GM15510 (cell line): ENCODE results near the gene SFTPB.

Source experiments
- POLR2A ChIP-seq: IDR thresholded peaks from 3 replicates; pipeline ENCODE4 v1.6.1; 2011; ENCODE audit warnings: borderline replicate concordance; ENCODE audit not compliant: insufficient read length; ENCODE audit errors: extremely low read depth

Gene SFTPB

DNA sequence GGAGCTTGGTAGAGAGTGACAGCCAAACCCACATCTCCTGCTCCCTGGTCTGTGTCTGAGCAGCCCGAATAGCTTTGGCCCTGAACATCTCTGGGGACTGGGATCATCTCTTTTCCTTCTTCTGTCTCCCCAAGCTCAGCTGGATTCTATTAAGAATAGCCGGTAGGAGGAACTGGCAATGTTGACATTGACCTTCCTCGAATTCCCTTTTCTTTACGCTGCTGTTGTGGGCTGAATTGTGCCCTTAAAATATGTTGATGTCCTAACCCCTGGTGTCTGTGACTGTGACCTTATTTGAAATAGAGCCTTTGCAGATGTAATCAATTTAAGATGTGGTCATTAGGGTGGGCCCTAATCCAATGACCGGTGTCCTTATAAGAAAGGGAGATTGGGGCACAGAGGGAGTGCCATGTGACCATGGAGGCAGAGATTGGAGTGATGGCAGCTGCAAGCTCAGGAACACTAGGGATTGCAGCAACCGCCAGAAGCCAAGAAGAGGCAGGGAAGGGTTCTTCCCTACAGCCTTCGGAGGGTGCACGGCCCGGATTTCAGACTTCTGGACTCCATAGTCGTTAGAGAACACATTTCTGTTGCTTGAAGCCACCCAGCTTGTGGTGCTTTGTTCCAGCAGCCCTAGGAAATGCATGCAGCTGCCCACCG is 5.8 kb upstream of the SFTPB start:
- TF ChIP-seq POLR2A, result no peak

DNA sequence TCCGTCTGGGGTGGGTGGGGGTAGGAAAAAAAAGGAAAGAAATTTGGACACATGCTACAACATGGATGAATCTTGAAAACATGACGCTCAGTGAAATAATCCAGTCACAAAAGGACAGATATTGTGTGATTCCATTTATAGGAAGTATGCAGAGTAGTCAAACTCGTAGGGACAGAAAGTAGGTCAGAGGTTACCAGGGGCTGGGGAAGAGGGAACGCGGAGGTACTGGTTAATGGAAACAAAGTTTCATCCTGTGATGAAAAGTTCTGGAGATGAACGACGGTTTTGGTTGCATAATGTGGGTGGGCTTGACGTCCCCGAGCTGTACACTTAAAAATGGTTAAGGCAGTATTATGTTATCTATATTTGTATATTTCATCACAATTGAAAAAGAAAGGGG is 4.5 kb upstream of the SFTPB start:
- TF ChIP-seq POLR2A, result no peak

DNA sequence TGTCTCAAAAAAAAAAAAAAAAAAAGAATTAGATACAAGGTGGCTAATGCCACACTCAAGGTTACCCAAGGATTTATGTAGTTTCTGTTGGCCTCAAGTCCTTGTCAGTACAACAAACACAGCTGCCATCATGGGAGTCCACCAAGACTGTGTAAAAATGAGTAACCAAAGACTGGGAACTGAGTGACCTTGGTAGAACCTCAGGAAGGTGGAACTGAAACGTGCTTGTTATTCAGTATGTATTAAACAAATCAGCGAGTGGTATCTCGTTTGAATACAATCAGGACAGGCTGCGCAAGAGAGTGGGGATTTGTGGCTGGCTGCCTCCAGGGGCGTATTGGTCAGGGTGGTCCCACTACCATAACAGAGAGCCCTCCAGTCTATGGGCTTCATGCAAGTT is 1.6 kb upstream of the SFTPB start:
- TF ChIP-seq POLR2A, result no peak

DNA sequence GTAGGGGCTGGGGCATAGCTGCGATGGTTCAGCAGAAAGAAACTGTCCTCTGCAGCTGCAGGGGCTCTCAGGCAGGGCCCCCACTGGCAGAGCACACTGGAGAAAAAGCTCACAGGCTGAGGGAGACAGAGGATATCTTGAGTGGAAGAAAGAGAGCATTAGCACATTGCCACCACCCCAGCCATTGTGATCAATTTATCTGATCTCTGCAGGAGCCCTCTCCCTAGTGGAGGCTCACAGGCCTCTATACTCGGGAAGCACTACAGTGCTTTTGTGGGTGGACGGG is 801 bp upstream of the SFTPB start:
- no peak for TF ChIP-seq POLR2A

DNA sequence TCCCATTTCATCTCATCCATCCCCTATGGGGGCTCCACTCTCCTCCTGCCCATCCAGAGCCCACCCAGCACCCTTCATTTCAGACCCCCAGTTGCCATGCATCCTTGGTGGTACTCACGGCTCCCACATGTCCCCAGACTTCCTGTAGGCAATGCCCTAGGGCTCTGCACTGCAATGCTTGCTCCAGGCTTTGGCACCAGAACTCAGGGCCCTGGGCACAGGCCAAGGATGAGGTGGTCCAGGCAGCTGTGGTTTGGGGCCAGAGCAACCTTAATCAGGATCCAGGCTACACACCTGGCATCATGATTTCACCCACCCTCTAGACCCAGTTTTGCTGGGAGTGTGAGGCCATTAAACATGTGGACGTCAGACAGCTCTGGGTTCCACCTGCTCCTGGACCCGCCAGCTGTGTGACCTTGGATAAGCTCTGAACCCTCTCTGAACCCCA is 414 bp downstream of the SFTPB start:
- no peak for TF ChIP-seq POLR2A

DNA sequence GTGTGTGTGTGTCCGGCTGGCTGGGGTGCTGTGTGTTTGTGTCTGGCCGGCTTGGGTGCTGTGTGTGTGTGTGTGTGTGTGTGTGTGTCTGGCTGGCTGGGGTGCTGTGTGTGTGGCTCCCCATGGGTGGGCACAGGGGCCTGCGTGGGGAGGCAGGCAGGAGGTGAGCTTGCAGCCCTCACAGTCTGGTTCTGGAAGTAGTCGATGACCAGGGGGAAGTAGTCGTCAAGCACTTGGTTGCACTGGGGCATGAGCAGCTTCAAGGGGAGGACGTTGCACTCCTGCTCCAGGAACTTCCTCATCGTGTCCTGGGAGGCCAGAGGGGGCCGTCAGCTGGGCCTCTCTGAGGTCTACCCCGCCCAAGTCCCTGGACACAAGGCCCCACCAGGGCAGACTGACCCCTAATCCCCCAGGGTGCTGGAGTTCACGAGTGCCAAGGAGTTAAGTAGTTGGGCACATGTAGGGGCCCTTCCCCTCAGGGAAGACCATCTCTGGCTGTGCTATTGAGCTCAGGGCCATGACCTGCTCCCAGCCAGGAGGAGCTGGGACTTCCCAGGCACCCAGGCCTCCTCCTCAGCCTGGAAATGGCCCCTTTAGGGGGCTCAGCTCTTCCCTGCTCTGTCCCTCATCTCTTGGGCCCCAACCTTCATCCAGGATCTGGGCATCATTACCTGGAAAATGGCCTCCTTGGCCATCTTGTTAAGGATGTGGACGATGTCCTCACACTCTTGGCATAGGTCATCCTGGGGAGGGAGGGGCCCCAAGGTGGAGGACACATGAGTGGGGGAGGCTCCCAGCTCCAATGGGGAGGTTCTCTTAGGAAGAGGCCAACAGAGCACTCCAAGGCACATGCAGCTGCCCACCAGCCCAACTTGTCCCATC is 1.3 kb downstream of the SFTPB start:
- no peak for TF ChIP-seq POLR2A

DNA sequence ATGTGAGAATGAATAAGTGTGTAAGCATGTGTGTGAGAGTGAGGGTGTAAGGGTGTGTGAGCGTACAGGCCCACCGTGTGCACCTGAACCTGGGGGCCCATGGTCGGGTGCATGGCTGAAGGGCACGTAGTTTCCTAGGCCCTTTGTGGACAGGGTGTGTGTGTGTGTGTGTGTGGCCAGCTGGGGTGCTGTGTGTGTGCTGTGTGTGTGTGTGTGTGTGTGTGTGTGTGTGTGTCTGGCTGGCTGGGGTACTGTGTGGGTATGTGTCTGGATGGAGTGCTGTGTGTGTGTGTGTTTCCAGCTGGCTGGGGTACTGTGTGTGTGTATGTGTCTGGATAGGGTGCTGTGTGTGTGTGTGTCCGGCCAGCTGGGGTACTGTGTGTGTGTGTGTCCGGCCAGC is 2.0 kb downstream of the SFTPB start:
- no peak for TF ChIP-seq POLR2A

DNA sequence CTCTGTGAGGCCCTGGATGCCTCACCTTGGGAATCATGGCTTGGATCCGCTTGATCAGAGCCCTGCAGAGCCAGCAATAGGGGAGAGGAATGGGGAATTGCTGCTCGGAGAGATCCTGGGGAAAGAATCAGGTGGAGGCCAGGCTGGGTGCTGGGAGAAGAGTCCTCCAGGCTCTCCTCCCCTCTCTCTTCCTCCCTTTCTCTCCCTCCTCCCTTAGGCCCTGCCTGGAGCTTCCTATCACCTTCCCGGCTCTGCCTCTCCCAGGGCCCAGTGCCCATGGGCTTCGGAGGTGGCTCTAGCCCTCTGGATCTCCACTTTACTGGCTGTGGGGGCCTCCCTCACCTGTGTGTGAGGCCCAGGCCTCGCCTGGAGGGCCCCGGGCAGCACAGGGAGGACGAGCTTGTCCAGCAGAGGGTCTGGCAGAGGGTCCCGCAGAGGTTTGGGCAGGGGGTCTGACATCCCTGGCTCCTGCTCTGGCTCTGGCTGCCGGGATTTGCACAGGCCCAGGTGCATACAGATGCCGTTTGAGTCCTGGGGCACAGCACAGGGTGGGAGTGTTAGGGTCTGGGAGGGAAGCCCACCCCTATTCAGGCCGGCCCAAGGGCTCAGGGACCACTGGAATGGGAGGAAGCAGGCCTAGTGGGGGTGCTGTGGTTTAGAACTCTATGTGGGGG is 2.6 kb downstream of the SFTPB start:
- TF ChIP-seq POLR2A, result no peak

DNA sequence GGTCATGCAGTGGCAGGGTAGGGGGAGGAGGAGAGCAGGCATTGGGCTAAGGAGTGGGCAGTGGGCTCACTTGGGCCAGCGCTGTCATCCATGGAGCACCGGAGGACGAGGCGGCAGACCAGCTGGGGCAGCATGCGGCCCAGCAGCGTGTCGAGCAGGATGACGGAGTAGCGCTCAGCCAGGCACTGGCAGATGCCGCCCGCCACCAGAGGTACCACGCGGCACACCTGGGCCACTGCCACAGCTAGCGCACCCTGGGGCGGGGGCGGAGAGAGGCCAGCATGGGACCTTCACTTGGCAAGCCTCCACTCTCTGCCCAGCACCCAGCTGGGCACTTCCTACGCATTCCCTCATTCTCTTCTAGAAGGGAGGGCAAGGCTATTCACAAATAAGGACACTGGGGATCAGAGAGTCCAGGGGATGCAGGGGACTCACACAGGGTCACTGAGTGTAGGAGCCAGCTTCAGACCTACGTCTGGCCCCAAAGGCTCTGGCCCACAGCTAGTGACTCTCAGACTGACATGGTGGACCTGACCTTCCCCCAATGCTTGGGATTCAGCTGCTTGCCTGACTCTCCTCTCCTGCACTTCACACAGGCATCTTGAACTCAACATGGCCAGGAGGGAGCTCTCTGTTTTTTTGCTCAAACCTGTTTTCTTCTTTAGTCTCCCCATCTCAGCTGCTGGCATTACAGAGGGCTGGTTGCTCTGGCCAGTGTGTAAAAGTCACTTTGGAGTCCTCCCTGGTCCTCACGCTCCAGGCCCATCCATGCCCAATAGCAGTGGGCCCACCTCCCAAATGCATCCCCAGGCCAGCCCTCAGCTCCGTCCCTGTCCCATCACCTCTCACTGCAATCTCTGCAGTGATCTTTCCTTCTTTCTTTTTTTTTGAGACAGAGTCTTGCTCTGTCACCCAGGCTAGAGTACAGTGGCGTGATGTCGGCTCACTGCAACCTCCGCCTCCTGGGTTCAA is 4.1 kb downstream of the SFTPB start:
- no peak for TF ChIP-seq POLR2A

DNA sequence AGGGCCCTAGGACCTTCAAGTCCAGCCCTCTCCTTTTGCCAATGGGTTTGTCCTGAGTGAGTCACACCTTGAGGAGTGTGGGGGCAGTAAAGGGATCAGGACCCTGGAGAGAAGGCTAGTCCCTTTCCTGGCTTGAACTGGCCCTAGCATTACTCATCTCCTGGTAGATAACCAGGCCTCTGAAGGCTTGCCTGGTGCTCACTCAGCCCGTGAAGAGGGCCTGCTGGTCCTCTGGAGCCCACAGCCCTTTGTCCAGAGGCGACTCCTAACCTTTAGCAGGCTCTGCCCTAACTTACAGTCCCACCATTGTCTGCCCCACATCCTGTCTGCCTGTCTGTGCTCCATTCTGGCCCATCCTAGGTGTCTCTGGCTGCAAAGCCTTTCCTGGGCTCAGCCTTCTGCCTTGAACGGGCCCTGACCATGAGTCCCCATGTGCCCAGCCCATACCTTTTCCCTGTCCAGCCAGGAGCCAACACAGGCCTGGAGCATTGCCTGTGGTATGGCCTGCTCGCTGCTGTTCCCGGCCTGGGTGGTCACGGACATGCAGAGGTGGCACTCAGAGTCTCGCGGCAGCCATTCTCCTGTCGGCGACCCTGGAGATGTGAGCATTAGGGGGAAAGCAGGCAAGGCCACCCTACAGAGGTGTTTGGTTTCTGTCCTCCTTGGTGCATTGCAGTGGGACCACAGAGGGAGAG is 5.0 kb downstream of the SFTPB start:
- no peak for TF ChIP-seq POLR2A

DNA sequence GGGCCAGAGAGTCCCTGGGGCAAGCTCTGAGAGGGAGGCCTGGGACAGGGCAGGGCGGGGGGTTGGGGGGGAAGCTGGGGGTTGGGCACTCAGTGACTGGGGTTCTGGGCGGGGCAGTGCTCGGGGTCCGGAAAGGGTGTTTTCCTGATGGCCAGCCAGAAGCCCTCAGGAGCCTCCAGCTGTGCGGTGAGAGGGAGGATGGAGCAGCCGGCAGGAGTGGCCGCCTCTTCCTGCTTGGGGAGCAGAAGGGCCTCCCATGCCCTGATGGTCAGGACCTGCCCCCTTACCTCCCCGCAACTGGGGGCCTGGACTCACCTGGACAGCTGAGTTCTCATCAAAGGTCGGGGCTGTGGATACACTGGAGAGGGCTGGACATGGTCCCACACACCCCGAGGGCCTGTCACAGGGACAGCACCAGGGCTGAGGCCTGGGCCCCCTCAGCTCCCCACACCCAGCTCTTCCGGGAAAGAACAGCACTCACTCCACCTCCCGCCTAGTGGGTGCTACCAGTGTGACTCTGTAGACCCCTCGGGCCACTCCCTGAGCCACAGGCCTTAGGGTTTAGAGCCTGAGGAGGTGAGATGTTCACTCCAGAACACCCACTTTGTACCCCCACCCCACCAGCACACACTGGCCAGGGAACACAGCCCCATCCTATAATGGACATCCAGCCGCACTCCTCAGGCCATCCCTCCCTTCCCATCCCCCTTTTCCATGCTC is 6.7 kb downstream of the SFTPB start:
- TF ChIP-seq POLR2A, result no peak

DNA sequence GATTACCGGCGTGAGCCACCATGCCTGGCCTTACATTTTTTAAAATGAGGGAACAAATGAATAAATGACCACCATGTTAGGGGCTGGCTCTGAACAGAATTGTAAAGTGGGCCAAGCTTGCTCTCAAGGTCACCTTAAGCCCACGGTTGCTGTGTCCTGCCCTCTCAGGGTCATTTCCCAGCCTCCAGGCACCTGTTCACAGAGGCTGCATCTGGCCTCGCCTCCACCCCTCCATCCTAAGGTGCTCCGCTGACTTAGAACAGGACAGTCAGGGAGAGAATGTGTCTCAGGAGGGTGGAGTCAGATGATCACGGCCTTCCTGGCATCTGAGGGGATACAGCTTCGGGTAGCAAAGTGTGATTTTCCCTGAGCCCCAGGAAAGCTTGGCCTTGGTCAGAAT is 7.3 kb downstream of the SFTPB start:
- TF ChIP-seq POLR2A, result no peak

DNA sequence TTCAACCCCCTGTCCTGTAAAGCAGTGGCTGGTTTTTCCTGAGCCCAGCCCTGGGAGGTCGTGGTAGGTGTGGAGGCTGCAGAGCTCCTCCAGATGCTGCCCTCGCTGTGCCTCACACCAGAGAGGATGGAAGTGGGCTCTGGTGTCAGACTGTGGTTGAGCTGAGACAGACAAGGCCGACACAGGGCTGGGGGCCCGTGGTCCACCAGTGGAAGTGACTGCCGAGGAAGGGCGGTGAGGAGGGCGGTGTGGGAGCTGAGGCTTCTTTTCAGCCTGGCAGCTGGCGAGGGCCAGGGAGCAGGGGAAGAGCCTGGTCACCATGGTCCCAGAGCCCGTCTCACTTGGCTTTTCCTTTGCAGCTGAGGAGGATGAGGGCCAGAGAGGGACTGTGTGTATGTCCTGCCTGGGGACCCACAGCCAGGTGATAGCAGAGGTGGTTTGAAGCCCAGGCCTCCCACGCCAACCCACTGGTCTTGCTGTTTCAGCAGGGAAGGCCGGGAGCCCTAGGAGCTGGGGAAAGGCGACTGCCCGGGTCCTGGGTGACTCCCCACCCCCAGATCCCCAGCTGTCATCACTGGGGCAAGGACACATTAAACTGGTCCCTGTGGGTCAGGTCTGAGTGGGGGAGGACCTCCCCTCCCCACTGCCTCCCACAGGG is 8.5 kb downstream of the SFTPB start:
- TF ChIP-seq POLR2A, result no peak
